HG02852 (cell line): ENCODE results near the gene RABGAP1.

Experiments
- ATAC-seq: cut with Tn5 transposase; IDR thresholded peaks from one replicate; pipeline ENCODE4 v1.9.1; 2021; ENCODE audit warnings: mild to moderate bottlenecking, moderate library complexity; ENCODE audit not compliant: unreplicated experiment

RABGAP1 gene

GRCh38 chr9:123149067-123149466 is 208.2 kb downstream of the RABGAP1 start:
- no peak for ATAC-seq

- ATAC-seq, result no peak
Measured at GRCh38 chr9:123150708-123151503, 210.1 kb downstream of the RABGAP1 start.
